CD14-positive monocyte (primary cell): Measurements from ENCODE around the gene RAB20. TPM values are rescaled to one million over a fixed set of nuclear protein-coding genes. Genes with fewer than 3 reads are reported as not detected.
A peak's percentile ranks its signal among the peaks of the same experiment; 100 is the strongest.

Experiments
- DNase-seq, 3 donors: peaks; one replicate each; pipeline ENCODE4 v3.0.0-alpha.2; 2011 to 2022
- H2AFZ ChIP-seq: 2 replicates; pipeline ENCODE4 v1.6.0; 2012; ENCODE audit warnings: mild to moderate bottlenecking, low read depth, low read length, inconsistent platforms; ENCODE audit not compliant: insufficient read depth, poor library complexity, severe bottlenecking
- H3K27ac ChIP-seq, 2 donors: 1 replicate in 1 of 2; 2 replicates in 1 of 2; pipeline ENCODE4 v1.5.1; 2012 to 2013; ENCODE audit warnings: low read length in 2 of 2, control low read depth in 1 of 2, inconsistent platforms in 1 of 2, low read depth in 1 of 2, mild to moderate bottlenecking in 1 of 2
- H3K27me3 ChIP-seq, 2 donors: one replicate each; pipeline versions ENCODE4 v1.6.0 to v1.6.1; 2011 to 2013; ENCODE audit warnings: low read length in 2 of 2; ENCODE audit not compliant: control insufficient read depth in 2 of 2, insufficient read depth in 2 of 2
- H3K36me3 ChIP-seq, 2 donors: replicated peaks in 1 of 2; 1 replicate in 1 of 2; 2 replicates in 1 of 2; pipeline versions ENCODE4 v1.5.1 to v1.6.1; 2012 to 2013; ENCODE audit warnings: low read length in 2 of 2, control low read depth in 1 of 2, inconsistent platforms in 1 of 2, mild to moderate bottlenecking in 1 of 2; ENCODE audit not compliant: insufficient read depth in 2 of 2, control insufficient read depth in 1 of 2
- H3K4me1 ChIP-seq, 2 donors: 1 replicate in 1 of 2; 2 replicates in 1 of 2; pipeline versions ENCODE4 v1.5.1 to v1.6.1; 2012 to 2013; ENCODE audit warnings: low read length in 2 of 2, control low read depth in 1 of 2, inconsistent platforms in 1 of 2, mild to moderate bottlenecking in 1 of 2, moderate library complexity in 1 of 2; ENCODE audit not compliant: insufficient read depth in 2 of 2, control insufficient read depth in 1 of 2
- H3K4me2 ChIP-seq: replicated peaks from 2 replicates; pipeline ENCODE3; 2012; ENCODE audit warnings: low read length, moderate library complexity, mild to moderate bottlenecking; ENCODE audit not compliant: poor library complexity, severe bottlenecking; ENCODE audit errors: extremely low read depth
- H3K4me3 ChIP-seq, 3 experiments: fragments of 200-600 bp in 1 of 3; sonication (generic) in 1 of 3; replicated peaks in 1 of 3; 1 replicate in 2 of 3; 2 replicates in 1 of 3; pipeline ENCODE4 v1.5.1; 2011 to 2013; ENCODE audit warnings: low read length in 3 of 3, mild to moderate bottlenecking in 3 of 3, control low read depth in 2 of 3, low read depth in 2 of 3, inconsistent platforms in 1 of 3, moderate library complexity in 1 of 3
- H3K79me2 ChIP-seq: 2 replicates; pipeline ENCODE4 v1.6.0; 2012; ENCODE audit warnings: mild to moderate bottlenecking, control low read depth, inconsistent platforms, low read length, moderate library complexity; ENCODE audit not compliant: insufficient read depth
- H3K9ac ChIP-seq: 2 replicates; pipeline ENCODE4 v1.6.0; 2017; ENCODE audit warnings: low read length, mild to moderate bottlenecking; ENCODE audit not compliant: insufficient read depth, poor library complexity, severe bottlenecking
- H3K9me3 ChIP-seq, 2 donors: replicated peaks in 1 of 2; 1 replicate in 1 of 2; 2 replicates in 1 of 2; pipeline versions ENCODE4 v1.5.1 to v1.6.1; 2012 to 2013; ENCODE audit warnings: low read length in 2 of 2, control low read depth in 1 of 2; ENCODE audit not compliant: control insufficient read depth in 1 of 2, insufficient read depth in 1 of 2
- H4K20me1 ChIP-seq: 2 replicates; pipeline ENCODE4 v1.6.0; 2012; ENCODE audit warnings: mild to moderate bottlenecking, low read length, control low read depth, moderate library complexity; ENCODE audit not compliant: insufficient read depth
- H3K27ac Mint-ChIP-seq, 7 donors: one replicate each; pipeline ENCODE4 v1.8.0; 2020; ENCODE audit warnings: mild to moderate bottlenecking in 7 of 7, mixed read lengths in 7 of 7, moderate library complexity in 6 of 7, inconsistent platforms in 2 of 7
- H3K27me3 Mint-ChIP-seq, 3 donors: one replicate each; pipeline ENCODE4 v1.8.0; 2021 to 2022; ENCODE audit warnings: low read depth in 3 of 3, mild to moderate bottlenecking in 3 of 3, mixed read lengths in 3 of 3, moderate library complexity in 3 of 3, inconsistent platforms in 1 of 3
- H3K36me3 Mint-ChIP-seq, 2 donors: one replicate each; pipeline ENCODE4 v1.8.0; 2020; ENCODE audit warnings: mixed read lengths in 2 of 2, inconsistent platforms in 1 of 2, mild to moderate bottlenecking in 1 of 2
- H3K4me1 Mint-ChIP-seq: one replicate; pipeline ENCODE4 v1.8.0; 2020; ENCODE audit warnings: mild to moderate bottlenecking, mixed read lengths
- H3K4me3 Mint-ChIP-seq, 2 donors: one replicate each; pipeline ENCODE4 v1.8.0; 2020; ENCODE audit warnings: mild to moderate bottlenecking in 2 of 2, mixed read lengths in 2 of 2, moderate library complexity in 1 of 2
- H3K9me3 Mint-ChIP-seq, 7 donors: one replicate each; pipeline ENCODE4 v1.8.0; 2020 to 2022; ENCODE audit warnings: mixed read lengths in 7 of 7, mild to moderate bottlenecking in 6 of 7, moderate library complexity in 6 of 7, inconsistent platforms in 2 of 7
- CTCF ChIP-seq: fragments of 200-600 bp; IDR thresholded peaks from one replicate; pipeline ENCODE4 v1.8.0; 2022; ENCODE audit warnings: antibody characterized with exemption, mild to moderate bottlenecking
- WGBS: methylation state at CpG from one replicate; pipeline ENCODE4 v1.1.5; 2013; ENCODE audit warnings: missing lambda C conversion rate; ENCODE audit not compliant: insufficient coverage; 5-methylcytosine and 5-hydroxymethylcytosine counted together
- intact Hi-C, 2 donors: fragments of 100-400 bp; cut with micrococcal nuclease; formaldehyde crosslinking; loops; one replicate each; pipeline versions ENCODE4 v1.15.0 to v1.15.1; 2023
- polyA plus RNA-seq, 3 donors: library from polyadenylated mRNA; depleted of rRNA in 1 of 3; unstranded in 2 of 3; stranded (reverse) in 1 of 3; fragments of 300-500 nt in 2 of 3; fragments of >200 nt in 1 of 3; fragmentation: Illumina TruSeq in 2 of 3; gene quantifications; 1 replicate in 2 of 3; 2 replicates in 1 of 3; pipeline ENCODE4 v1.2.3, GENCODE V29; 2012 to 2021

Gene RAB20
- polyA plus RNA-seq, 3 donors = 37.8 to 77.5 (median 43.1) TPM

- H3K36me3 ChIP-seq = peaks cover 7 to 15% of the 10 kb centered on the region in 2 donors
- H3K4me3 ChIP-seq = peak overlapping the region in 1 of 3 experiments; percentile 54
- Mint-ChIP-seq H3K4me1 (peaks cover 69% of the 10 kb centered on the region), H3K36me3 (peaks cover 31 to 41% of the 10 kb centered on the region in 2 donors), H3K9me3 (peaks cover 0 to 1% (median 0%) of the 10 kb centered on the region in 7 donors), H3K27ac (peak overlapping the region in 6 of 7 donors; percentile 78 to 99 (median 97)), H3K27me3 (peaks cover 0 to 3% (median 3%) of the 10 kb centered on the region in 3 donors), H3K4me3 (no peak overlapping the region)
- no peaks in the 10 kb centered on the region for H3K27me3 ChIP-seq
- H3K79me2 ChIP-seq = peaks cover 24% of the 10 kb centered on the region
- no peak overlapping the region for H3K9ac ChIP-seq
- intact Hi-C loops = no loop called here
- peaks cover 65 to 67% of the 10 kb centered on the region in 2 donors for H3K4me1 ChIP-seq
- no peak overlapping the region for H3K27ac ChIP-seq
- no peaks in the 10 kb centered on the region for H3K9me3 ChIP-seq
- TF ChIP-seq CTCF = no peak
- 95% methylated on average over 16 of the region's 16 CpGs for WGBS
- H2AFZ ChIP-seq = no peak overlapping the region
- DNase-seq = no peak
- H3K4me2 ChIP-seq = peak overlapping the region; percentile 23
- peaks cover 18% of the 10 kb centered on the region for H4K20me1 ChIP-seq
These were observed 42.5 kb downstream of the RAB20 start for GRCh38 chr13:110519046-110519445.

- peaks cover 16% of the 10 kb centered on the region for H4K20me1 ChIP-seq
- peaks cover 65% of the 10 kb centered on the region for H3K4me1 Mint-ChIP-seq
- peaks cover 0 to 1% (median 0%) of the 10 kb centered on the region in 7 donors for H3K9me3 Mint-ChIP-seq
- peak overlapping the region in 1 of 3 experiments; percentile 33 for H3K4me3 ChIP-seq
- H3K27me3 ChIP-seq = no peaks in the 10 kb centered on the region
- peak overlapping the region in 3 of 7 donors; percentile 35 to 98 (median 57) for H3K27ac Mint-ChIP-seq
- H3K27me3 Mint-ChIP-seq = peaks cover 0 to 5% (median 3%) of the 10 kb centered on the region in 3 donors
- no peak overlapping the region for H3K9ac ChIP-seq
- 63% methylated on average over 8 of the region's 11 CpGs for WGBS
- peaks cover 60 to 62% of the 10 kb centered on the region in 2 donors for H3K4me1 ChIP-seq
- peak overlapping the region; percentile 23 for H3K4me2 ChIP-seq
- H3K36me3 Mint-ChIP-seq = peaks cover 26 to 36% of the 10 kb centered on the region in 2 donors
- peaks cover 19% of the 10 kb centered on the region for H3K79me2 ChIP-seq
- intact Hi-C loops = no loop called here
- no peaks in the 10 kb centered on the region for H3K9me3 ChIP-seq
- no peak for DNase-seq
- H3K4me3 Mint-ChIP-seq = peak overlapping the region in 1 of 2 donors; percentile 60
- no peak overlapping the region for H2AFZ ChIP-seq
- no peak overlapping the region for H3K27ac ChIP-seq
- TF ChIP-seq CTCF = no peak
- peaks cover 5 to 10% of the 10 kb centered on the region in 2 donors for H3K36me3 ChIP-seq
These were observed 43.0 kb downstream of the RAB20 start for GRCh38 chr13:110518571-110518970.
